Transverse colon (tissue), 4 donors: ENCODE results near the gene MYO9A.

ENCODE experiments used
- CTCF ChIP-seq, 5 experiments: fragments of 200-600 bp in 3 of 5; fragments of 450-650 bp in 2 of 5; sonication (generic) in 3 of 5; IDR thresholded peaks; 1 replicate in 2 of 5; 2 replicates in 3 of 5; pipeline ENCODE4 v1.5.1; 2016 to 2017; ENCODE audit warnings: antibody characterized with exemption in 5 of 5, inconsistent platforms in 3 of 5, mild to moderate bottlenecking in 2 of 5, moderate library complexity in 1 of 5
- POLR2A ChIP-seq: fragments of 450-650 bp; IDR thresholded peaks from one replicate; pipeline ENCODE4 v1.6.1; 2016; ENCODE audit warnings: antibody characterized with exemption, mild to moderate bottlenecking, moderate library complexity
- POLR2AphosphoS5 ChIP-seq, 3 donors: sonication (generic); formaldehyde crosslinking; IDR thresholded peaks; one replicate each; pipeline ENCODE4 v1.6.1; 2016; ENCODE audit warnings: antibody characterized with exemption in 3 of 3

- TF ChIP-seq POLR2A (no peak), CTCF (IDR thresholded peaks at IDR 0.05) (no peak), POLR2AphosphoS5 (IDR thresholded peaks at IDR 0.05) (no peak)
Measured at GRCh38 chr15:72033285-72033684, 84.7 kb downstream of the MYO9A start.
